HG03432 (cell line): ENCODE results near the gene REXO5.
A peak's percentile ranks its signal among the peaks of the same experiment; 100 is the strongest.

ENCODE experiments used
- ATAC-seq: cut with Tn5 transposase; IDR thresholded peaks from one replicate; pipeline ENCODE4 v1.9.1; 2021; ENCODE audit warnings: mild to moderate bottlenecking, moderate library complexity; ENCODE audit not compliant: unreplicated experiment

REXO5 gene

GRCh38 chr16:20870122-20870820 lies 63.9 kb downstream of the REXO5 start:
- ATAC-seq = no peak

- no peak for ATAC-seq
These were observed 64.9 kb downstream of the REXO5 start for GRCh38 chr16:20871258-20871657.

DNA sequence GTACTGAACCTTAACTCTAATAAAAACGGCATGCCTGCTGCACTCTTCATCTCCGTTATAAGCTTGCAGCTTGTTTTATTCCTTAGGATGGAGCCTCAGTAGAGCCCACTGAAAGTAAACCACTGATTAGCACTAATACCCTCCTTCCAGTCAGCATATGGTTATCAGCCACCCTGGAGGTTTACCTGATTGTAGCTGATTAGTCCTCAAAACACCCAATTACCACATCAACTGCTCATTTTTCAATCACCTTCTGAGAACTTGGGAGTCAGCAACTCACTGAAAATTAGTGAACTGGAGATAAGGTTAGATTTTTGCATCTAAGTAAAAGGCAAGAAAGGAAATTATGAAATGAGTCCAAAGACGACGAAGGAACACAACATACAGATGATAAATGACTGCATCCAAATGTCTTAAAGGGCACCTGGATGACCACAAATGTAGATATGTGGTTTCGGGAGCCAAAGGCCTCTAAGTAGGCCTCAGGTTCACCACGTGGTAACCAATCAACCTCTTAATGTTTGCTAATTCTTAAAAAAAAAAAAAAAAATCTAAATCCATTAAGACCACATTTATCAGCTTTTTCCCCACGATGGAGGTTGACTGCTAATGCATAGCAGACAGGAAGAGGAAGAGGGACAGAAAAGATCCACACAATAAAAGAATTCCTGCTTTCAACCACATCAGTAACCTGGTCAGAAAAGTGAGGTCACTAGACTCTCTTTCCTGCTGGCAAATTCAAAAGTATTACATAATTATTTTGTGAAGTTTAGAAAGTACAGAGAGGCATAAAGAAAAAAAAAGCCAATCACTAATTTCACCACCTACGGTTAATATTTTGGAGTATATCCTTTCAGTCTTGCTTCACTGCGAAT lies 65.9 kb downstream of the REXO5 start:
- no peak for ATAC-seq

DNA sequence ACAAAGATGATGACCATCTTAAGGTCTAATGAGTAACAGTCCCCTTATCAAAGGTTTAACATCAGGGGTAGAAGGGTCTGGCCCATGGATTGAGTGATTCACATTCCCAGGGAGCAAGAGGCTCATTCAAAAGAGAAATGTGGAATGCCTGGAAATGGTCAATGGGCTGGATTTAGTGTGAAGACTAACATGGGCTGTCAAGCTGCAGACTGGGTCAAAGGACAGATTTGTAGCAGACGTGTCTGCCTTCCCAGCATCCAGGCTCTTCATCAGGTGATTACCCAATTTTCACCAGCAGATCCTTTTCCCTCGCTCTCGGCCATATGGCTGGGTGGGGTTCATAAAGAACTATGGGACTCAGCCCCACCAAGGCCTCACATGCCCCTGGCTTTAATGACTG lies 67.0 kb downstream of the REXO5 start:
- no peak for ATAC-seq

DNA sequence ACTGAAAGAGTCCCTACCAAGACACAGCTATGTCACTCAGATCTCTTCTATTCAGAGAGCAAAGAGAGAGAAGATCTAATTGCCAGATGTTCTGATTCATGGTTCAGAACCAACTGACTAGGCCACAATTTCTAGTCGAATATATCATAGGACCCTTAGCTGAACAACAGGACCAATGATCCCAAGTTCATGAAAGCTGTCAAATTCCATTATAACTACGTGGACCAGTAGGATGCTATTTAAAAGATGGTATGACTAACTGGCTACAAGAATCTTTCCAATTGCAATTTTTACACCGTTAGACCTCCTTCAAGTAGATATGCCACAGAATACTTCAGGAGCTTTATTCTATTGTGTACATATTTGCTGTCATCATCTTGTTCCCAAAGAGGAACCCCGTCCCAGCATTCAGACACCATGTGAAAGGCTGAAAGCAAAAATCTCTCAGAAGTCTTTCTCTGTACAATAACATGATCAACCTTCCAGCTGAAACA lies 67.8 kb downstream of the REXO5 start:
- no peak for ATAC-seq

DNA sequence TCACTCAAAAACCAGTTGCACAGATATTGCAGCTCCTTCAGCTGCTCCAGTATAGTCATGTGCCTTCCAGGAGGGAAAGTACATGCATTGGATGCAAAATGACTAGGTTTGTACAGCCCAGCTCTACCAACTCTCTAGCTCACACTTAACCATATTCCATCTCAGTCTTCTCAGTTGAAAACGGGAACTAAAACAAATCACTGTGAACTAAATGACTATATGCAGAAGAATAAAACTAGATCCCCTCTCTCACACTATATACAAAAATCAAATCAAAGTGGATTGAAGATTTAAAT lies 69.0 kb downstream of the REXO5 start:
- no peak for ATAC-seq

GRCh38 chr16:20878682-20879147 lies 72.4 kb downstream of the REXO5 start:
- no peak for ATAC-seq

- peak; percentile 56 for ATAC-seq
These were observed 73.1 kb downstream of the REXO5 start for GRCh38 chr16:20879175-20880040.

DNA sequence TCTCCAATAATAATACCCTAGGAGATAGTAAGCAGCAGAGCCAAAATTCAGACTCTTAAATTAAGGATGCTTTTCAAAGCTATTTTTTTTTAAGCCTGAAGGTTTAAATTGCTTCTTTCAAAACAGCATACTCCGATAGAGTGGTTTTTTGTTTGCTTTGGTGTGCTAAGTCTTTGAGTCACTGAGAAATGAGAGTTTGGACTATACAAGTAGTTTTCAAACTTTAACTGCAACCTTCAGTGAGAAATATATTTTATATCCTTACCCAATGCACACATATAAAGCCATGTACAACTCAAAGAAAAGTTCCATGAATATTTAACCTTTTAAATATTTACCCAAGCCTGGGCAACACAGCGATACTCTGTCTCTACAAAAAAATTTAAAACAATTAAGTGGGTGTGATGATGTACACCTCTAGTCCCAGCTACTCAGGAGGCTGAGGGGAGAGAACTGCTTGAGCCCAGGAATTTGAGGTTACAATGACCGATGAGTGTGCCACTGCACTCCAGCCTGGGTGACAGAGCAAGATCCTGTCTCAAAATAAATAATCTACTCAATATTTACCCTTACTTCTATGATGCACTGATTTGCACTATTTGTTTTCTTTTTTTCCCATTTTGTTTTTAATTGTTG lies 74.7 kb downstream of the REXO5 start:
- no peak for ATAC-seq

GRCh38 chr16:20881503-20881878 lies 75.2 kb downstream of the REXO5 start:
- no peak for ATAC-seq

- no peak for ATAC-seq
These were observed 77.4 kb downstream of the REXO5 start for GRCh38 chr16:20883554-20884239.

DNA sequence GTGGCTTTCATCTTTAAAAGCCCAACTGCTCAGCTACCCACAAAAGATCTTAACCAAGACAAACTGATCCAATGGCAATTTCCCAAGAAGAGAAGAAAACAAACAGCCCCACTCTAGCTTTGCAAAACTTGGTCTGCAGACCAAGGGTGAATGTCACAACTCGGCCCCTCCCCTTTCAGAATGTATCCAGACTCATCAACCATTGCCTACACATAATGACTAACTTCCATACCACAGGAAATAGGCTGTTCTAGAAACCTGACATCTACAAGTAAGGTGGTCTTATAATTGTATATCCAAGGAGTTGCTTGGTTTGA lies 77.9 kb downstream of the REXO5 start:
- ATAC-seq = no peak

- no peak for ATAC-seq
These were observed 80.0 kb downstream of the REXO5 start for GRCh38 chr16:20886320-20886719.

GRCh38 chr16:20887207-20887606 lies 80.9 kb downstream of the REXO5 start:
- no peak for ATAC-seq

DNA sequence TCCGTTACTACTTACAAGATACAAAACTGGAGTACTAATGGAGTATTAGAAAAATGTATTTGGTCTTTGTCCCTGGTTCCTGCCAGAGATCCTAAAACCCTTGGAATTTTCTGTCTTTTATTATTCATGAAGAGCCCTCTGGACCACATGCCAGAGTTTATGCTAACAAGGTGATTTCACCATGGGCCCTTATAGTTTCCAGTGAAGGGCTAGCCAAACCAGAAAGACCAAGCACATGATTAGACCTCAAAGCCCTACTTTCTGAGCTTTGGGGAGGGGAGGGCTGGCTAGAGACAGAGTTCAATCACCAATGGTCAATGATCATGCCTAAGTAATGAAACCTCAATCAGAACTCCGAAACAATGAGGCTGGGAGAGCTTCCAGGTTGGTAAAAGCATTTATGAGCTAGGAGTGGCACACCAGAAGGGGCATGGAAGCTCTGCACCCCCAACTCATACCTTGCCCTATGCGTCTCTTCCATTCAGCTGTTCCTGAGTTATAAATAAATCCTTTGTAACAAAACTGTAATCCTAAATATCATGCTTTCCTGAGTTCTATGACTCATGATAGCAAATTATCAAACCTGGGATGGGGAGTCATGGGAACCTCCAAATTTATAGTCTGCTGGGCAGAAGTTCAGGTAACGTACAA lies 83.4 kb downstream of the REXO5 start:
- ATAC-seq = no peak

- ATAC-seq = no peak
These were observed 88.1 kb downstream of the REXO5 start for GRCh38 chr16:20894388-20894787.

- ATAC-seq = no peak
These were observed 91.0 kb downstream of the REXO5 start for GRCh38 chr16:20897253-20897897.

- ATAC-seq = no peak
These were observed 91.6 kb downstream of the REXO5 start for GRCh38 chr16:20897922-20898321.

GRCh38 chr16:20899071-20899470 lies 92.7 kb downstream of the REXO5 start:
- ATAC-seq = no peak
